ENCODE data around the gene KIF3A.

Gene KIF3A

GRCh38 chr5:132761321-132762240 lies 24.2 kb upstream of the KIF3A start:
- no peak for DNase-seq (ENCODE audit: low read depth)
- H3K4me3 ChIP-seq (ENCODE audit: low read depth, low read length), result no peak overlapping the region
- no peak for TF ChIP-seq CTCF (IDR thresholded peaks at IDR 0.05; ENCODE audit: low read depth, low read length, missing control alignments)

GRCh38 chr5:132760601-132761317 lies 23.4 kb upstream of the KIF3A start:
- no peak for DNase-seq (ENCODE audit: low read depth)
- TF ChIP-seq CTCF (IDR thresholded peaks at IDR 0.05; ENCODE audit: low read depth, low read length, missing control alignments), result no peak
- no peak overlapping the region for H3K4me3 ChIP-seq (ENCODE audit: low read depth, low read length)

- DNase-seq (ENCODE audit: low read depth), result no peak
- TF ChIP-seq CTCF (IDR thresholded peaks at IDR 0.05; ENCODE audit: low read depth, low read length, missing control alignments), result no peak
- no peak overlapping the region for H3K4me3 ChIP-seq (ENCODE audit: low read depth, low read length)
Observed at GRCh38 chr5:132760049-132760420, 22.7 kb upstream of the KIF3A start.

- DNase-seq (ENCODE audit: low read depth), result no peak
- TF ChIP-seq CTCF (IDR thresholded peaks at IDR 0.05; ENCODE audit: low read depth, low read length, missing control alignments), result no peak
Observed at GRCh38 chr5:132759114-132760048, 22.0 kb upstream of the KIF3A start.

GRCh38 chr5:132758451-132758850 lies 21.1 kb upstream of the KIF3A start:
- no peak for DNase-seq (ENCODE audit: low read depth)
- H3K4me3 ChIP-seq (ENCODE audit: low read depth, low read length), result no peak overlapping the region
- TF ChIP-seq CTCF (IDR thresholded peaks at IDR 0.05; ENCODE audit: low read depth, low read length, missing control alignments), result no peak

More at GRCh38 chr5:132759114-132760048, 22.0 kb upstream of the KIF3A start:
- H3K4me3 ChIP-seq (ENCODE audit: low read depth, low read length), result no peak overlapping the region

- DNase-seq (ENCODE audit: low read depth), result no peak
- no peak overlapping the region for H3K4me3 ChIP-seq (ENCODE audit: low read depth, low read length)
- no peak for TF ChIP-seq CTCF (IDR thresholded peaks at IDR 0.05; ENCODE audit: low read depth, low read length, missing control alignments)
Observed at GRCh38 chr5:132756542-132756941, 19.2 kb upstream of the KIF3A start.
